ENCODE measurements around the gene CD38.

DNA sequence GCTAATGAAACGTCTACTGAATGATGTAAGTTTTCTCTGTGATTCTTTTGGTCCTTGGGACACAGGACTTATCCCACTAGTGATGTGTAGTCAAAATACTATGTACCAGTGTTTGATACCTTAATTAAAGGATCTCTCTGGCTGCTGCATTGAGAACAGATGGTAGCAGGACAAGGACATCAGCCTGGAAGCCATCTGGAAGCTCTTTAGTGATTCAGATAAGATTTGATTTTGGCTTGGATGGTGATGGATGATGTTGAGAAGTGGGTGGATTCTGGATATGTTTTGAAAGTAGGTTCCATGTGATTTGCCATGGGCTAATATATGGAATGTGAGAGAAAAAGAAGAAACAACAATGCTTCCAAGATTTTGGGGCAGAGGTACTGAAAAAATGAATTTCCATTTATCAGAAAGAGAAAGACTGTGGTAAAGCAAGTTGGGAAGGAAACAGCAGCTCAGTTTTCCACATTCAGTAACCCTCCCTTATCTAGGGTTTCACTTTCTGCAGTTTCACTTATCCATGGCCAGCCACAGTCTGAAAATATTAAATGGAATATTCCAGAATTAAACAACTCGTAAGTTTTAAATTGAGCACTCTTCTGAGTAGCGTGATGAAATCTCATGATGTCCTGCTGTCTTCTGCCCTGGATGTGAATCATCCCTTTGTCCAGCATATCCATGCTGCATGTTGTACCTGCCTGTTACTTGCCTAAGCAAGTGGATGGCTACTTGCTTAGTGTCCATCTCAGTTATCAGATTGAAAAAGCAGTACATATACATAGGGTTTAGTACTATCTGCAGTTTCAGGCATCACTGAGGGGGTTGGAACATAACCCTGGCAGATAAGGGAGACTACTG, 15.6 kb downstream of the CD38 start:
- TF ChIP-seq EZH2 (IDR thresholded peaks at IDR 0.05; ENCODE audit: borderline replicate concordance, low read depth, low read length, severe bottlenecking) = no peak
- TF ChIP-seq, protein P1, sequence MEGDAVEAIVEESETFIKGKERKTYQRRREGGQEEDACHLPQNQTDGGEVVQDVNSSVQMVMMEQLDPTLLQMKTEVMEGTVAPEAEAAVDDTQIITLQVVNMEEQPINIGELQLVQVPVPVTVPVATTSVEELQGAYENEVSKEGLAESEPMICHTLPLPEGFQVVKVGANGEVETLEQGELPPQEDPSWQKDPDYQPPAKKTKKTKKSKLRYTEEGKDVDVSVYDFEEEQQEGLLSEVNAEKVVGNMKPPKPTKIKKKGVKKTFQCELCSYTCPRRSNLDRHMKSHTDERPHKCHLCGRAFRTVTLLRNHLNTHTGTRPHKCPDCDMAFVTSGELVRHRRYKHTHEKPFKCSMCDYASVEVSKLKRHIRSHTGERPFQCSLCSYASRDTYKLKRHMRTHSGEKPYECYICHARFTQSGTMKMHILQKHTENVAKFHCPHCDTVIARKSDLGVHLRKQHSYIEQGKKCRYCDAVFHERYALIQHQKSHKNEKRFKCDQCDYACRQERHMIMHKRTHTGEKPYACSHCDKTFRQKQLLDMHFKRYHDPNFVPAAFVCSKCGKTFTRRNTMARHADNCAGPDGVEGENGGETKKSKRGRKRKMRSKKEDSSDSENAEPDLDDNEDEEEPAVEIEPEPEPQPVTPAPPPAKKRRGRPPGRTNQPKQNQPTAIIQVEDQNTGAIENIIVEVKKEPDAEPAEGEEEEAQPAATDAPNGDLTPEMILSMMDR (IDR thresholded peaks at IDR 0.05; ENCODE audit: borderline replicate concordance, extremely low read depth, low read length, poor library complexity, severe bottlenecking) = no peak
